HG02938 (cell line): ENCODE results near the gene CHAF1A.

Experiments used
- ATAC-seq: cut with Tn5 transposase; IDR thresholded peaks from one replicate; pipeline ENCODE4 v1.9.1; 2021; ENCODE audit warnings: mild to moderate bottlenecking, moderate library complexity; ENCODE audit not compliant: unreplicated experiment

CHAF1A gene

DNA sequence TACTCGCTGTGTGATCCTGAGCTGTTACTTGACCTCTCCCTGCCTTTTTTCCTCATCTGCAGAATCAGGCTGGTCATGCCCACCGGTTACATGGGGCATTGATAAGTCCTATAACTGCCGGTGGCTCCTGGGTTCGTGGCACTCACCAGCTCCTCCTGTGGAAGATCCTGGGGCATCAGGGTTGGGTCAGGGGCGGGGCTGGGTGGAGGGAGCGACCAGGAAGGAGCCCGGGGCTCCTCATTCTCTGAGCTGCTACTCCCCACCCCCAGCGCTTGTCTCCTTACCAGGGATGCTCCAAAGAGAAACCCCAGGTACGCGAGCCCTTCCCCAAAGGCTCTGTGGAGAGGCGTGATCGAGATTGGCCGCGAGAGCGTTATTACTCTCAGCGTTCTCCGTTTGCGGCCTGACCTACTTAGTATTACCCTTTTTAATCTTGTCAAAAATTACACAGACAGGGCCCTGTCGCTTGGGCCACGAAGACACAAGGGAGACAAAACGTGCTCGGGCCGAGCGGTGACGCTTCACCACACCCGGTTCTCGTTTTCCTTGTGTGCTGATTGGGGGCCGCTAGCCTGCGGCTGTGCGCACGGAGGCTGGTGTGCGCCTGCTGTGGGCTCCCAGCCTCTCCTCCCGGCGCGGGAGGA is 80.4 kb downstream of the CHAF1A start:
- no peak for ATAC-seq

DNA sequence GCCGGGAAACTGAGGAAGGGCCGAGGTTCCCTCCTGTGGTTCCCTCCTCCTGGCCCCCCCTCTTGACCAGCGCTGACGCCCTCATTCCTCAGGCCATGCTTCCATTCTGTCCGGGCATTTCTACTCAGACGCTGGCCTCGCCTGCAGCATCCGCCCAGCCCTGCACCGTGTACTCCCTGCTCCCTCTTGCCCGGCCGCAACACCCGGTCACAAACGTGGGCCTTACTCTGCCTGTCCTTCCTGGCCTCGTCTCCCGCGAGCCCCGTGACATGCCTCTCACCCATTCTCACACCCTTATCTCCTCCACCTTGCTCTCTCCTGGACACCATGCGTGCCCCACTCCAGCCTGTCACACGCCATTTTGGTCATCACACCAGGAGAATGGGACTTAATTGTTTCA is 80.9 kb downstream of the CHAF1A start:
- no peak for ATAC-seq

DNA sequence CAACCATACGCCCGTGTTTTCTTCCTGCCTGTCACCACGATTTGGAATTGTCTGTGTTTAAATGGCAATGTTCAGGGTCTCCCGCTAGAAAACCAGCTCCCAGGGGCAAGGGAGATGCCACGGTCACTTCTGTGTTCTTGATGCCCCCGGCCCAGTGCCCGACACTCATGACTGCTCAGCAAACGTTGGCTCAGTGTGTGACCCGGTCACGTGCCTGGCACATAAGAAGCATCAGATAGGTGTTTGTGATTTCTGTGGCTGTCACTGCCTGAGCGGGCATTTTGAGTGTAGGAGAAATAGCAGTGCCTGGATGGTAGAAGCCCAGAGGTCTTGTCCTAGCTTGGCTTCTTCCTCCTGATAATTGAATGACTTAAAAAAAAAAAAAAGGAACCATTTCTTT is 85.1 kb downstream of the CHAF1A start:
- no peak for ATAC-seq

DNA sequence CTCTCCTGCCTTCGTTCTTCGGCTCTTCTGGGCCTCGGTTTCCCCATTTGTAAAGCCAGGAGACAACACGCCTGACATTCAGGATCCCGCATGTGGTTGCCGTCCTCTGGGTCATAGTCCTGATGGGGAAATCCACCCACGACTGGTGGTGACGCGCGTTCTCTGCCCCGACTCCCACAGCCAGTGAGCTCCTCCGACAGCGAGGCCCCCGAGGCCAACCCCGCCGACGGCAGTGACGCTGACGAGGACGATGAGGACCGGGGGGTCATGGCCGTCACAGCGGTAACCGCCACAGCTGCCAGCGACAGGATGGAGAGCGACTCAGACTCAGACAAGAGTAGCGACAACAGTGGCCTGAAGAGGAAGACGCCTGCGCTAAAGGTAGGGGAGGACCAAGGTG is 86.1 kb downstream of the CHAF1A start:
- no peak for ATAC-seq

DNA sequence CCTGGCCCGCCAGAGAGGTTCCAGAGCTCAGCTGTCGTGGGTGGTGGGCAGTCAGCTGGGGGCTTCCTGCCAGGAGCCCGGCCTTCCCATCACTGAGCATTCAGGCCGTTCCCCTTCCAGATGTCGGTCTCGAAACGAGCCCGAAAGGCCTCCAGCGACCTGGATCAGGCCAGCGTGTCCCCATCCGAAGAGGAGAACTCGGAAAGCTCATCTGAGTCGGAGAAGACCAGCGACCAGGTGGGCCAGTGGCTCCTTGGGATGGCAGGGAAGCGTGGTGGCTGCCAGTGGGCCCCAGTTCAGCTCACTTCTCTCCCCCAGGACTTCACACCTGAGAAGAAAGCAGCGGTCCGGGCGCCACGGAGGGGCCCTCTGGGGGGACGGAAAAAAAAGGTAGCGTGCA is 89.0 kb downstream of the CHAF1A start:
- ATAC-seq: no peak

DNA sequence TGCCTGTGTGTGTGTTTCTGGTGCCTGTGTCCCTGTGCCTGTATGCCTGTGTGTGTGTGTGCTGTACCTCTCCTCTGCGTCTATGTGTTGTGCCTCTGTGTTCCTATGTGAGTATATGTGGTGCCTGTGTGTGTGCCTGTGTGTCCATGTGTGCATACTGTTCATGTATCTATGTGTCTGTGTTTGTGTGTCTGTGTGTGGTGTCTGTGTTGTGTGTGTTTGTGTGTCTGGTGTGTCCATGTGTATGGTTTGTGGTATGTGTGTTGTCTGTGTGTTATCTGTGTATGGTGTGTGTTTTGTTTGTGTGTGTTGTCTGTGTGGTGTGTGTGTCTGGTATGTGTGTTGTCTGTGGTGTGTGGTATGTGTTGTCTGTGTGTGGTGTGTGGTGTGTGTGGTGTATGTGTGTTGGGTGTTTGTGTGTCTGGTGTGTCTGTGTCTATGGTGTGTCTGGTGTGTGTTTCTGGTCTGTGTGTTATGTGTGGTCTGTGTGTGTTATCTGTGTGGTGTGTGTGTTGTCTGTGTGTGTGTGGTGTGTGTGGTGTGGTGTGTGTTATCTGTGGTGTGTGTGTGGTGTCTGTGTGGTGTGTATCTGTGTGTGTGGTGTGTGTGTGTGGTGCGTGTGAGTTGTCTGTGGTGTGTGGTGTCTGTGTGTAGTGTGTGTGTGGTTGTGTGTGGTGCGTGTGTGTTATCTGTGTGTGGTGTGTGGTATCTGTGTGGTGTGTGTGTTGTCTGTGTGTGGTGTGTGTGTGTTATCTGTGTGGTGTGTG is 90.1 kb downstream of the CHAF1A start:
- ATAC-seq: no peak
